Fibroblast of lung (primary cell): ENCODE data around the gene CIZ1. TPM values are rescaled to one million over a fixed set of nuclear protein-coding genes. Genes with fewer than 3 reads are reported as not detected.

Experiments
- DNase-seq, 2 donors: peaks; one replicate each; pipeline versions ENCODE4 v3.0.0 to v3.0.0-alpha.2; 2010; ENCODE audit warnings: low read depth in 2 of 2
- H2AFZ ChIP-seq: 2 replicates; pipeline ENCODE4 v1.5.1; 2012; ENCODE audit warnings: low read length, control low read depth, inconsistent platforms
- H3K27ac ChIP-seq: 2 replicates; pipeline ENCODE4 v1.5.1; 2011; ENCODE audit warnings: low read length, control low read depth; ENCODE audit not compliant: insufficient read depth
- H3K27me3 ChIP-seq: 2 replicates; pipeline ENCODE4 v1.5.1; 2011; ENCODE audit warnings: mild to moderate bottlenecking, low read length; ENCODE audit not compliant: control insufficient read depth, insufficient read depth
- H3K36me3 ChIP-seq: 2 replicates; pipeline ENCODE4 v1.5.1; 2011; ENCODE audit warnings: low read length; ENCODE audit not compliant: control insufficient read depth, insufficient read depth
- H3K4me1 ChIP-seq: 2 replicates; pipeline ENCODE4 v1.5.1; 2011; ENCODE audit warnings: low read length; ENCODE audit not compliant: control insufficient read depth, insufficient read depth; ENCODE audit errors: extremely low read depth
- H3K4me2 ChIP-seq: 2 replicates; pipeline ENCODE4 v1.5.1; 2011; ENCODE audit warnings: low read length, control low read depth; ENCODE audit not compliant: insufficient read depth; ENCODE audit errors: extremely low read depth
- H3K4me3 ChIP-seq, 4 experiments: fragments of 200-600 bp in 1 of 4; sonication (generic) in 1 of 4; replicated peaks in 1 of 4; 2 replicates each; pipeline ENCODE4 v1.5.1; 2011 to 2016; ENCODE audit warnings: low read length in 4 of 4, low read depth in 3 of 4, mild to moderate bottlenecking in 3 of 4, control low read depth in 2 of 4, inconsistent platforms in 1 of 4, mixed read lengths in 1 of 4; ENCODE audit not compliant: insufficient read depth in 1 of 4; ENCODE audit errors: control extremely low read depth in 1 of 4
- H3K79me2 ChIP-seq: 2 replicates; pipeline ENCODE4 v1.5.1; 2012; ENCODE audit warnings: mild to moderate bottlenecking, low read length, inconsistent platforms; ENCODE audit not compliant: control insufficient read depth, insufficient read depth
- H3K9ac ChIP-seq: 2 replicates; pipeline ENCODE4 v1.5.1; 2011; ENCODE audit warnings: mild to moderate bottlenecking, low read length, control low read depth; ENCODE audit not compliant: insufficient read depth
- H3K9me3 ChIP-seq: 2 replicates; pipeline ENCODE4 v1.5.1; 2012; ENCODE audit warnings: low read depth, low read length; ENCODE audit not compliant: control insufficient read depth, insufficient read depth
- H4K20me1 ChIP-seq: 2 replicates; pipeline ENCODE4 v1.5.1; 2011; ENCODE audit warnings: low read length; ENCODE audit not compliant: control insufficient read depth, insufficient read depth; ENCODE audit errors: extremely low read depth
- EZH2 ChIP-seq: IDR thresholded peaks from 2 replicates; pipeline ENCODE4 v1.5.1; 2012; ENCODE audit warnings: low read length, control low read depth, mild to moderate bottlenecking; ENCODE audit errors: missing control alignments
- polyA plus RNA-seq, 2 donors: library from polyadenylated mRNA; depleted of rRNA in 1 of 2; stranded (reverse) in 1 of 2; unstranded in 1 of 2; fragments of >200 nt; gene quantifications; 2 replicates each; pipeline ENCODE4 v1.2.1, GENCODE V29; 2011 to 2012; ENCODE audit warnings: missing spikeins in 1 of 2
- total RNA-seq: library from RNA; depleted of rRNA; stranded (reverse); fragments of >200 nt; gene quantifications from 2 replicates; pipeline ENCODE4 v1.2.1, GENCODE V29; 2014
- TF ChIP-seq, protein P1 (sequence below), 2 donors: IDR thresholded peaks in 1 of 2; conservative IDR thresholded peaks in 1 of 2; 1 replicate in 1 of 2; 2 replicates in 1 of 2; pipeline ENCODE4 v1.5.1; 2011 to 2012; ENCODE audit warnings: low read length in 2 of 2, control low read depth in 1 of 2, inconsistent platforms in 1 of 2, low read depth in 1 of 2, mild to moderate bottlenecking in 1 of 2

CIZ1 gene
- total and polyA plus RNA-seq, 2 donors (not counting 1 experiment from before 2014, with no cell fraction given): 26.1 to 27.2 TPM

GRCh38 chr9:128201441-128202369, 10.3 kb upstream of the CIZ1 start:
- Histone ChIP-seq H4K20me1 (no peaks in the 10 kb centered on the region), H3K27me3 (no peaks in the 10 kb centered on the region), H3K4me3 (no peak overlapping the region), H2AFZ (no peak overlapping the region), H3K79me2 (no peaks in the 10 kb centered on the region), H3K36me3 (no peaks in the 10 kb centered on the region), H3K27ac (no peak overlapping the region), H3K4me2 (no peak overlapping the region), H3K9me3 (no peaks in the 10 kb centered on the region), H3K4me1 (no peaks in the 10 kb centered on the region), H3K9ac (no peak overlapping the region)
- peak in 1 of 2 donors; percentile 83 for DNase-seq
- TF ChIP-seq, protein P1, sequence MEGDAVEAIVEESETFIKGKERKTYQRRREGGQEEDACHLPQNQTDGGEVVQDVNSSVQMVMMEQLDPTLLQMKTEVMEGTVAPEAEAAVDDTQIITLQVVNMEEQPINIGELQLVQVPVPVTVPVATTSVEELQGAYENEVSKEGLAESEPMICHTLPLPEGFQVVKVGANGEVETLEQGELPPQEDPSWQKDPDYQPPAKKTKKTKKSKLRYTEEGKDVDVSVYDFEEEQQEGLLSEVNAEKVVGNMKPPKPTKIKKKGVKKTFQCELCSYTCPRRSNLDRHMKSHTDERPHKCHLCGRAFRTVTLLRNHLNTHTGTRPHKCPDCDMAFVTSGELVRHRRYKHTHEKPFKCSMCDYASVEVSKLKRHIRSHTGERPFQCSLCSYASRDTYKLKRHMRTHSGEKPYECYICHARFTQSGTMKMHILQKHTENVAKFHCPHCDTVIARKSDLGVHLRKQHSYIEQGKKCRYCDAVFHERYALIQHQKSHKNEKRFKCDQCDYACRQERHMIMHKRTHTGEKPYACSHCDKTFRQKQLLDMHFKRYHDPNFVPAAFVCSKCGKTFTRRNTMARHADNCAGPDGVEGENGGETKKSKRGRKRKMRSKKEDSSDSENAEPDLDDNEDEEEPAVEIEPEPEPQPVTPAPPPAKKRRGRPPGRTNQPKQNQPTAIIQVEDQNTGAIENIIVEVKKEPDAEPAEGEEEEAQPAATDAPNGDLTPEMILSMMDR (conservative IDR thresholded peaks at IDR 0.05 in 1 of 2, IDR thresholded peaks at IDR 0.05 in 1 of 2; ENCODE audit: low read depth in 1 of 2, low read length in 2 of 2): no peak
- no peak for TF ChIP-seq EZH2

GRCh38 chr9:128193469-128194096, 2.2 kb upstream of the CIZ1 start:
- Histone ChIP-seq H4K20me1 (no peaks in the 10 kb centered on the region), H3K79me2 (peaks cover 16% of the 10 kb centered on the region), H3K4me3 (no peak overlapping the region), H3K27ac (peak overlapping the region; percentile 56), H3K9me3 (no peaks in the 10 kb centered on the region), H3K4me1 (peaks cover 7% of the 10 kb centered on the region), H2AFZ (peak overlapping the region; percentile 50), H3K27me3 (no peaks in the 10 kb centered on the region), H3K9ac (no peak overlapping the region), H3K36me3 (peaks cover 10% of the 10 kb centered on the region), H3K4me2 (no peak overlapping the region)
- DNase-seq: no peak
- TF ChIP-seq, protein P1 (conservative IDR thresholded peaks at IDR 0.05 in 1 of 2, IDR thresholded peaks at IDR 0.05 in 1 of 2; ENCODE audit: low read depth in 1 of 2, low read length in 2 of 2): no peak
- no peak for TF ChIP-seq EZH2

DNA sequence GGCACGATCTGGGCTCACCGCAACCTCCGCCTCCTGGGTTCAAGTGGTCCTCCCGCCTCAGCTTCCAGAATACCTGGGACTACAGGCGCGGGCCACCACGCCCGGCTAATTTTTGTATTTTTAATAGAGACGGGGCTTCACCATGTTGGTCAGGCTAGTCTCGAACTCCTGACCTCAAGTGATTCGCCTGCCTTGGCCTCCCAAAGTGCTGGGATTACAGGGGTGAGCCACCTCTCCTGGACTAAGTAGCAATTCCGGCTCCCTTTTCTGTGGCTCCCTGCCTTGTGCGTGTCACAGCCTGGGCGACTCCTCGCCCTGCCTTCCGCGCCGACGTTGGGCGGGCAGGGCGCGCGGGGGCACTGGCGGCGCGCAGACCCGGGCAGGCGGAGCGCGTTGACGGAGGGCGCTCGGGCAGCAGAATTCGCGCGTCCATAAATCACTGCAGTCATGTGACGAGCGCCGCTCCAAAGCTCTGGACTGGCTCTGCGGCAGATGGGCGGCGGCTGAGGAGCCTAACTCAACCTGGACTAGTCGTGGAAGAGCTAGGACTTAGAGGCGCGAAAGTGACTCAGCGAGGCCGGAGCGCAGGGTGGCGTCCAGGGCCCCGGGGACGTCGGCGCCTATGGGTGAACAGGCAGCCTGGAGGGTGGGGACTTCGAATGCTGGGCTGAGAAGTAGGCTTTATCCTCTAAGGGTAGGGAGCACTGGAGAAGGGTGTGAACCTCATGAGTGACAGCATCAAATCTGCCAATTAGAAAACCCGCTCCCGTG, 1.4 kb upstream of the CIZ1 start:
- Histone ChIP-seq H3K36me3 (peaks cover 12% of the 10 kb centered on the region), H3K4me2 (peak overlapping the region; percentile 81), H3K27me3 (no peaks in the 10 kb centered on the region), H3K4me3 (peak overlapping the region in 1 of 4 experiments; percentile 79), H3K79me2 (peaks cover 16% of the 10 kb centered on the region), H3K9me3 (no peaks in the 10 kb centered on the region), H3K9ac (no peak overlapping the region), H3K4me1 (peaks cover 7% of the 10 kb centered on the region), H4K20me1 (no peaks in the 10 kb centered on the region), H2AFZ (peak overlapping the region; percentile 50), H3K27ac (peak overlapping the region; percentile 85)
- TF ChIP-seq, protein P1 (conservative IDR thresholded peaks at IDR 0.05 in 1 of 2, IDR thresholded peaks at IDR 0.05 in 1 of 2; ENCODE audit: low read depth in 1 of 2, low read length in 2 of 2): peak in 1 of 2 donors; percentile 7
- no peak for TF ChIP-seq EZH2
- peak; percentile 84 to 90 for DNase-seq
